Measurements from ENCODE around the gene BLOC1S4.
"Not testable (repeated sequence)": the region's sequence is repeated elsewhere in the genome, so short reads cannot be mapped to it uniquely, and the experiment has no call there.

Gene BLOC1S4

GRCh38 chr4:6716018-6716911 is at the start of gene BLOC1S4:
Gene BLOC1S4, plus strand, starts transcription at chr4:6716174. Its CDS starts 36 bp downstream, at chr4:6716210.
- TF ChIP-seq, protein P1, sequence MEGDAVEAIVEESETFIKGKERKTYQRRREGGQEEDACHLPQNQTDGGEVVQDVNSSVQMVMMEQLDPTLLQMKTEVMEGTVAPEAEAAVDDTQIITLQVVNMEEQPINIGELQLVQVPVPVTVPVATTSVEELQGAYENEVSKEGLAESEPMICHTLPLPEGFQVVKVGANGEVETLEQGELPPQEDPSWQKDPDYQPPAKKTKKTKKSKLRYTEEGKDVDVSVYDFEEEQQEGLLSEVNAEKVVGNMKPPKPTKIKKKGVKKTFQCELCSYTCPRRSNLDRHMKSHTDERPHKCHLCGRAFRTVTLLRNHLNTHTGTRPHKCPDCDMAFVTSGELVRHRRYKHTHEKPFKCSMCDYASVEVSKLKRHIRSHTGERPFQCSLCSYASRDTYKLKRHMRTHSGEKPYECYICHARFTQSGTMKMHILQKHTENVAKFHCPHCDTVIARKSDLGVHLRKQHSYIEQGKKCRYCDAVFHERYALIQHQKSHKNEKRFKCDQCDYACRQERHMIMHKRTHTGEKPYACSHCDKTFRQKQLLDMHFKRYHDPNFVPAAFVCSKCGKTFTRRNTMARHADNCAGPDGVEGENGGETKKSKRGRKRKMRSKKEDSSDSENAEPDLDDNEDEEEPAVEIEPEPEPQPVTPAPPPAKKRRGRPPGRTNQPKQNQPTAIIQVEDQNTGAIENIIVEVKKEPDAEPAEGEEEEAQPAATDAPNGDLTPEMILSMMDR (IDR thresholded peaks at IDR 0.05; ENCODE audit: control extremely low read depth, extremely low read depth, low read depth, missing control alignments), result no peak
- CTCF ChIA-PET, result interaction anchor here (0.6 to 6.1 kb wide), 6 partner anchors 10 to 353 kb away, joined by 3 to 190 read pairs (median 4); partner anchors contain the start of gene GRPEL1
- POLR2A ChIA-PET, result no interaction called here
- DNase-seq (ENCODE audit: extremely low spot score), result peak; percentile 95

DNA sequence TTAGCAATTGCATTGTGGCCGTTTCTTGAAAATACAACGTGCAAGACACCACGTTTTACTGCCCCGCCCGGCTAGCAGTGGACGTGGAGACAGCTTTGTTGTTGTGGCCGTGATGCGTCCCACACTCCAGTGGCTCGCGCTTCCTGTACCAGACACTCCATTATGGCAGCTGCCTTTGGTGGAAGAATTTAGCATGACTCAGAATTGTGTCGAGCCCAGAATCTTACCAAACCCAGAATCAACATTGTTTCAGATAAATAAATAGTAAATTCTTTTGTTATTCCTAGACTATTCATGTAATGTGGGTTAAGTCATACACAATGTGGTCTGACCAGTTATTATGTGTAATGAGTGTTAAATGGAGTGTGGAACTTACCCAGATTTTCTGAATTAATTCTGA is 47.6 kb upstream of the BLOC1S4 start:
- POLR2A ChIA-PET, result interaction anchor here (0.7 kb wide), 1 partner anchor 93 kb away, joined by 3 read pairs; the partner anchor contains the start of gene MAN2B2
- CTCF ChIA-PET, result no interaction called here
- DNase-seq (ENCODE audit: extremely low spot score), result no peak
- TF ChIP-seq, protein P1 (IDR thresholded peaks at IDR 0.05; ENCODE audit: control extremely low read depth, extremely low read depth, low read depth, missing control alignments), result no peak

- TF ChIP-seq, protein P1 (IDR thresholded peaks at IDR 0.05; ENCODE audit: control extremely low read depth, extremely low read depth, low read depth, missing control alignments), result no peak
- ChIA-PET POLR2A (no interaction called here), CTCF (interaction anchor here (1.0 to 1.9 kb wide), 3 partner anchors 8 to 45 kb away, joined by 3 to 4 read pairs (median 3); partner anchors contain the start of gene BLOC1S4)
- DNase-seq (ENCODE audit: extremely low spot score), result no peak
Observed at GRCh38 chr4:6671648-6672047, 44.3 kb upstream of the BLOC1S4 start.

DNA sequence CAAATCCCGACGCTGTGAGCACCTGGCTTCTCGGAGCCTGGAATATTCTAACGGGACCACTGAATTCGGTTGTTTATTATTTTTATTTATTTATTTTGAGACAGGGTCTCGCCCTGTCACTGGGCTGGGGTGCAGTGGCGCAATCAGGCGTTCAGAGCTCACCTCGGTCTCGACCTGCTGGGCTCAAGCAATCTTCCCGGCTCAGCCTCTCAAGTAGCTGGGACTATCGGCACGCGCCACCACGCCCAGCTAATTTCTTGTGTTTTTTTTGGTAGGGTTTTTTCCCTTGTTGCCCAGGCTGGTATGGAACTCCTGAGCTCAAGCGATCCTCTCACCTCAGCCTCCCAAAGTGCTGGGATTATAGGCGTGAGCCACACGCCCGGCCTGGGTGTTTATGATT is 43.8 kb upstream of the BLOC1S4 start:
- ChIA-PET CTCF (interaction anchor here (1.0 to 1.9 kb wide), 3 partner anchors 8 to 44 kb away, joined by 3 to 4 read pairs (median 3); partner anchors contain the start of gene BLOC1S4), POLR2A (no interaction called here)
- no peak for DNase-seq (ENCODE audit: extremely low spot score)
- TF ChIP-seq, protein P1 (IDR thresholded peaks at IDR 0.05; ENCODE audit: control extremely low read depth, extremely low read depth, low read depth, missing control alignments), result no peak

DNA sequence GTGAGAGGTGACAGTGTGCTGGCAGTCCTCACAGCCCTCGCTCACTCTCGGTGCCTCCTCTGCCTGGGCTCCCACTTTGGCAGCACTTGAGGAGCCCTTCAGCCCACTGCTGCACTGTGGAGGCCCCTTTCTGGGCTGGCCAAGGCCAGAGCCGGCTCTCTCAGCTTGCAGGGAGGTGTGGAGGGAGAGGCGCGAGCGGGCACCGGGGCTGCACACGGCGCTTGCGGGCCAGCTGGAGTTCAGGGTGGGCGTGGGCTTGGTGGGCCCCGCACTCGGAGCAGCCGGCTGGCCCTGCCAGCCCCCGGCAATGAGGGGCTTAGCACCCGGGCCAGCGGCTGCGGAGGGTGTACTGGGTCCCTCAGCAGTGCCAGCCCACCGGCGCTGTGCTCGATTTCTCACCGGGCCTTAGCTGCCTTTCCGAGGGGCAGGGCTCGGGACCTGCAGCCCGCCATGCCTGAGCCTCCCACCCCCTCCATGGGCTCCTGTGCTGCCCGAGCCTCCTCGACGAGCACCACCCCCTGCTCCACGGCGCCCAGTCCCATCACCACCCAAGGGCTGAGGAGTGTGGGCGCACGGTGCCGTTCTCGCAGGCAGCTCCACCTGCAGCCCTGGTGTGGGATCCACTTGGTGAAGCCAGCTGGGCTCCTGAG is 43.3 kb upstream of the BLOC1S4 start:
- ChIA-PET CTCF (interaction anchor here (1.0 to 2.9 kb wide), 3 partner anchors 16 to 47 kb away, joined by 3 to 13 read pairs (median 4); partner anchors contain the start of gene BLOC1S4), POLR2A (interaction anchor here (0.6 to 2.3 kb wide), 3 partner anchors 14 to 45 kb away, joined by 3 to 11 read pairs (median 3); partner anchors contain the start of gene MRFAP1)
- DNase-seq (ENCODE audit: extremely low spot score), result not testable (repeated sequence)

GRCh38 chr4:6673191-6673659 is 42.7 kb upstream of the BLOC1S4 start:
- DNase-seq (ENCODE audit: extremely low spot score), result not testable (repeated sequence)
- ChIA-PET POLR2A (interaction anchor here (0.6 to 2.3 kb wide), 5 partner anchors 14 to 46 kb away, joined by 3 to 11 read pairs (median 3); partner anchors contain the start of gene MRFAP1), CTCF (interaction anchor here (1.0 to 3.5 kb wide), 6 partner anchors 10 to 200 kb away, joined by 3 to 26 read pairs (median 12); partner anchors contain the start of gene BLOC1S4)
